ENCODE results near the gene KPNA6.

KPNA6 gene

DNA sequence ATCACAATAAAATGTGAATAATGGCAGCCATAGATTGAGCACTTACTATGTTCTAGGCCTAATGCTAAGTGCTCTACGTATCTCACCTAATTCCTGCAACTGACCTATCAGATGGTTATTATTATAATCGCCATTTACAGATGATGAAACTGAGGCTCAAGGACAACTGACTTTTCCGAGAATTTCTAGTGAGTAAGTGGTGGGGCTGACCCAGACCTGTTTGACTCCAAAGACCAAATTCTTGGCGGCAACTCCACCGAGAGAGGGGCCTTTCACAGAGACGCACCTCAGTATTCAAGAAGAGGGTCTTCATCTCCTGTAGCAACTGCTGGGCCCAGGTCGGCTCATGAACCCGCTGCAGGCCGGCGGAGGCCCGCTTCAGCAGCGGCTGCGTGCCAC, 113.7 kb downstream of the KPNA6 start:
- DNase-seq, result no peak

DNA sequence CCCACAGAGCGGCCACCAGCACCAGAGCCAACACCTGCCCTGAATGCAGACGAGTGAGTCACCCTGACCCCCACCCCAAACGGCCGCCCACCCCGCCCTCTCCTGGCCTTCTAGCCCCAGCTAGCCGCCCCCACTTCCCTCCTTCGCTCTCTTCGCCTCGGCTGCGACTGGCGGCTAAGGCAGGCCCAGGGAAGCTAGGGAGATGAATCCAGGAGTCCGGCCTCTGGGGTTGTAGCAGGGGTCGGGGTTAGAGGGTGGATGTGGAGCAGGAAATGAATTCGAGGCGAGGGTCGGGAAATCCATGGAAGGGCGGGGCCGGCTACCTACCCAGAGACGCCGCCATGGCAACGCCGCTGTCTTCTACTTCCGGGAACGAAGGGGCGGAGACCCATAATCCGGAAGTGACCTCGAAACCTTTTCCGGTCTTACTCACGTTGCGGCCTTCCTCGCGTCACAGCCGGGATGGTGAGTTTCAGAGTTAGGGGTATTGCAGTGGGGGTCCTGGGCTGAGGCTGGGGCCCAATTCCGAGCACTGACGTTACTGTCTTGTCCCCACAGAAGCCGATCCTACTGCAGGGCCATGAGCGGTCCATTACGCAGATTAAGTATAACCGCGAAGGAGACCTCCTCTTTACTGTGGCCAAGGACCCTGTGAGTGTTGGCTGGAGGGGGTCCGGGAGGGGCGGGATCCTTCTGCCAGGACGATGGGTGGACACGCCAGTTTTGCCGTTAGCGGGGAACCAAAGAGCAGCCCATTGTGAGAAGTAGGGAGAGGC, 114.3 kb downstream of the KPNA6 start, which contains the start of the genes EIF3I and TMEM234:
Gene EIF3I, plus strand, starts transcription at position 428 of the 776 bp plus-strand sequence. Its CDS starts 35 bp downstream, at position 463.
Gene TMEM234, minus strand, starts transcription at position 374 of the 776 bp plus-strand sequence. Its CDS starts 31 bp downstream, at position 343.
- peak; percentile 89 for DNase-seq

DNA sequence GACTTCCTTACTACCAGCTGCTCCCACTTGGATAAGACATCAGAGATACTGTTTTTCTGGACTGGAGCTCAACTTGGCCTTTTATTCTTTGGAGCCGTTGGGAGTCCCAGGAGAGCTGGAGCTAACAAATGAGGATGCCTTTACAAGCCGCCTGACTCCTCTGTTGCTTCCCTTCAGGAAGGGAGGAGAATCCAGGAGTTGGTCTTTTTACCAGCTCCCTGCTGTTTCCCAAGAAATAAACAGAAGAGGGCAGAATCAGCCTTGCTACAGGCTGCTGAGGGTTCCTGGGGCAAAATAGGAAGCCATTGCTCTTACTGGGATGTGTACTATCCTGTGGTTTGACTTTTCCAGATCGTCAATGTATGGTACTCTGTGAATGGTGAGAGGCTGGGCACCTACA, 115.8 kb downstream of the KPNA6 start:
- DNase-seq, result no peak

DNA sequence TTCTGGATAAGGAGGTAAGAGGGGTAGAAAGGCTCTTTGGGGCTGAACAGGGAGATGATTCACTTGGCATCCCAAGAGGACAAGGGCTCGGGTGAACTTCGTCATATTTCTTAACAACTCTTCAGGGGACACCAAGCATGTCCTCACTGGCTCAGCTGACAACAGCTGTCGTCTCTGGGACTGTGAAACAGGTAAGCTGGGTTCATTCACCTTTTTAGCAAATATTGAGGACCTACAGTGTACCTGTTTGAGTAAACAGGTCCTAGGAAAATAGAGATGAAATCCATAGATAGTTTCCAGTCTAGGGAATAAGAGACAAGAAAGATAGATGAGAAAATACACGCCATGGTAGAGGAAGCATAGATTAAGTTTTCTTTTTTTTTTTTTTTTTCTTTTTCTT, 116.4 kb downstream of the KPNA6 start:
- no peak for DNase-seq
